ENCODE data around the gene GAS6. TPM values are rescaled to one million over a fixed set of nuclear protein-coding genes. Genes with fewer than 3 reads are reported as not detected.
"Not testable (repeated sequence)": the region's sequence is repeated elsewhere in the genome, so short reads cannot be mapped to it uniquely, and the experiment has no call there.

GAS6 gene
- total RNA-seq, 1 experiment from 2014 or later, result 20.9 TPM

GRCh38 chr13:113874177-113874576 is 10.3 kb upstream of the GAS6 start:
- H3F3A ChIP-seq (ENCODE audit: low read length, unreplicated experiment), result no peaks in the 10 kb centered on the region
- no peaks in the 10 kb centered on the region for H4K20me1 ChIP-seq (ENCODE audit: low read length)
- intact Hi-C loops (cut with micrococcal nuclease), result no loop called here
- no peaks in the 10 kb centered on the region for H3K9me2 ChIP-seq (replicated peaks; ENCODE audit: low read length)
- H3K4me3 ChIP-seq (ENCODE audit: low read length), result no peak overlapping the region
- CTCF ChIA-PET, result no interaction called here
- H3K79me2 ChIP-seq (ENCODE audit: low read length), result no peaks in the 10 kb centered on the region
- no peaks in the 10 kb centered on the region for H3K9me3 ChIP-seq (ENCODE audit: low read length)
- H3K27ac ChIP-seq (ENCODE audit: low read length), result no peak overlapping the region
- H3K4me1 ChIP-seq (ENCODE audit: insufficient read depth, low read length), result no peaks in the 10 kb centered on the region
- no peak overlapping the region for H3K9ac ChIP-seq (ENCODE audit: low read length)
- BruUV-seq (replicated peaks), result no TSS peak
- H3K27me3 ChIP-seq (ENCODE audit: low read length), result no peaks in the 10 kb centered on the region
- DNase-seq, result no peak
- POLR2A ChIA-PET (ENCODE audit: unreplicated experiment), result no interaction called here
- no peak overlapping the region for H2AFZ ChIP-seq (ENCODE audit: low read length)
- no peaks in the 10 kb centered on the region for H3K36me3 ChIP-seq (ENCODE audit: low read depth, low read length)
- TF ChIP-seq EZH2 (IDR thresholded peaks at IDR 0.05; ENCODE audit: low read length, unreplicated experiment) (no peak), CTCF (conservative IDR thresholded peaks at IDR 0.05; ENCODE audit: low read depth, low read length) (no peak), EZH2phosphoT487 (IDR thresholded peaks at IDR 0.05; ENCODE audit: borderline replicate concordance, low read length) (no peak)
- no peak overlapping the region for H3K4me2 ChIP-seq (ENCODE audit: low read length)
- no peak for ATAC-seq

GRCh38 chr13:113869263-113869662 is 5.4 kb upstream of the GAS6 start:
- ChIA-PET POLR2A (ENCODE audit: unreplicated experiment) (no interaction called here), CTCF (no interaction called here)
- peaks cover 6% of the 10 kb centered on the region for H3K79me2 ChIP-seq (ENCODE audit: low read length)
- H3K36me3 ChIP-seq (ENCODE audit: low read depth, low read length), result no peaks in the 10 kb centered on the region
- H4K20me1 ChIP-seq (ENCODE audit: low read length), result no peaks in the 10 kb centered on the region
- H3K4me2 ChIP-seq (ENCODE audit: low read length), result no peak overlapping the region
- H3K4me3 ChIP-seq (ENCODE audit: low read length), result no peak overlapping the region
- no peaks in the 10 kb centered on the region for H3K9me2 ChIP-seq (replicated peaks; ENCODE audit: low read length)
- TF ChIP-seq CTCF (conservative IDR thresholded peaks at IDR 0.05; ENCODE audit: low read depth, low read length), result no peak
- ATAC-seq, result no peak
- no peak for DNase-seq
- no peaks in the 10 kb centered on the region for H3K27me3 ChIP-seq (ENCODE audit: low read length)
- no peaks in the 10 kb centered on the region for H3K9me3 ChIP-seq (ENCODE audit: low read length)
- H2AFZ ChIP-seq (ENCODE audit: low read length), result no peak overlapping the region
- H3K27ac ChIP-seq (ENCODE audit: low read length), result no peak overlapping the region
- no TSS peak for BruUV-seq (replicated peaks)
- intact Hi-C loops (cut with micrococcal nuclease), result no loop called here
- no peaks in the 10 kb centered on the region for H3K4me1 ChIP-seq (ENCODE audit: insufficient read depth, low read length)
- no peak overlapping the region for H3K9ac ChIP-seq (ENCODE audit: low read length)
- no peaks in the 10 kb centered on the region for H3F3A ChIP-seq (ENCODE audit: low read length, unreplicated experiment)

GRCh38 chr13:113867913-113868312 is 4.0 kb upstream of the GAS6 start:
- H3F3A ChIP-seq (ENCODE audit: low read length, unreplicated experiment); H3K27me3 ChIP-seq (ENCODE audit: low read length); H3K27ac ChIP-seq (ENCODE audit: low read length); POLR2A ChIA-PET (ENCODE audit: unreplicated experiment); H3K9me3 ChIP-seq (ENCODE audit: low read length); H3K4me3 ChIP-seq (ENCODE audit: low read length); intact Hi-C loops (cut with micrococcal nuclease); H3K36me3 ChIP-seq (ENCODE audit: low read depth, low read length); BruUV-seq (replicated peaks); CTCF ChIA-PET; H3K9ac ChIP-seq (ENCODE audit: low read length); H3K4me1 ChIP-seq (ENCODE audit: insufficient read depth, low read length); H4K20me1 ChIP-seq (ENCODE audit: low read length); H3K4me2 ChIP-seq (ENCODE audit: low read length); H3K9me2 ChIP-seq (replicated peaks; ENCODE audit: low read length); ATAC-seq; H2AFZ ChIP-seq (ENCODE audit: low read length): not testable (repeated sequence)
- peak; percentile 10 for DNase-seq
- H3K79me2 ChIP-seq (ENCODE audit: low read length), result peaks cover 14% of the 10 kb centered on the region
